Astrocyte (in vitro differentiated cells and primary cell): ENCODE results near the gene DMRTA1. TPM values are rescaled to one million over a fixed set of nuclear protein-coding genes. Genes with fewer than 3 reads are reported as not detected.

Experiments used
- DNase-seq: peaks from one replicate; pipeline ENCODE4 v3.0.0-alpha.2; 2010; ENCODE audit warnings: low read depth
- FAIRE-seq: peaks from 2 replicates; lab custom pipeline; 2011; peaks lifted over from hg19 to GRCh38; lab: Jason Lieb, UNC
- H2AFZ ChIP-seq: 2 replicates; pipeline ENCODE4 v1.6.0; 2012; ENCODE audit warnings: low read depth, low read length, inconsistent platforms
- H3K27ac ChIP-seq: 2 replicates; pipeline ENCODE4 v1.5.1; 2011; ENCODE audit warnings: low read depth, low read length, inconsistent platforms
- H3K27me3 ChIP-seq: 2 replicates; pipeline ENCODE4 v1.6.0; 2011; ENCODE audit warnings: low read length, inconsistent platforms; ENCODE audit not compliant: insufficient read depth
- H3K36me3 ChIP-seq: 2 replicates; pipeline ENCODE4 v1.5.1; 2011; ENCODE audit warnings: low read length, inconsistent platforms; ENCODE audit not compliant: insufficient read depth
- H3K4me1 ChIP-seq: 2 replicates; pipeline ENCODE4 v1.5.1; 2011; ENCODE audit warnings: low read length, inconsistent platforms; ENCODE audit not compliant: insufficient read depth
- H3K4me2 ChIP-seq: 2 replicates; pipeline ENCODE4 v1.6.0; 2012; ENCODE audit warnings: low read length, inconsistent platforms
- H3K4me3 ChIP-seq: 2 replicates; pipeline ENCODE4 v1.5.1; 2011; ENCODE audit warnings: low read depth, mild to moderate bottlenecking, low read length, inconsistent platforms; ENCODE audit not compliant: insufficient read depth
- H3K79me2 ChIP-seq: 2 replicates; pipeline ENCODE4 v1.6.0; 2012; ENCODE audit warnings: mild to moderate bottlenecking, low read length, inconsistent platforms; ENCODE audit not compliant: insufficient read depth
- H3K9ac ChIP-seq: 2 replicates; pipeline ENCODE4 v1.6.0; 2012; ENCODE audit warnings: mild to moderate bottlenecking, low read length, inconsistent platforms
- H3K9me3 ChIP-seq: 2 replicates; pipeline ENCODE4 v1.5.1; 2012; ENCODE audit warnings: low read depth, mild to moderate bottlenecking, low read length, inconsistent platforms; ENCODE audit not compliant: insufficient read depth
- H4K20me1 ChIP-seq: 2 replicates; pipeline ENCODE4 v1.6.0; 2012; ENCODE audit warnings: low read length, inconsistent platforms; ENCODE audit not compliant: insufficient read depth
- H3K27ac Mint-ChIP-seq: one replicate; pipeline ENCODE4 v1.8.0; 2021; ENCODE audit warnings: mild to moderate bottlenecking, mixed read lengths; ENCODE audit not compliant: unreplicated experiment
- H3K27me3 Mint-ChIP-seq: one replicate; pipeline ENCODE4 v1.8.0; 2021; ENCODE audit warnings: low read depth, mixed read lengths; ENCODE audit not compliant: unreplicated experiment
- H3K36me3 Mint-ChIP-seq: one replicate; pipeline ENCODE4 v1.8.0; 2021; ENCODE audit warnings: low read depth, mixed read lengths; ENCODE audit not compliant: unreplicated experiment
- H3K4me1 Mint-ChIP-seq: one replicate; pipeline ENCODE4 v1.8.0; 2021; ENCODE audit warnings: low read depth, mixed read lengths; ENCODE audit not compliant: unreplicated experiment
- H3K4me3 Mint-ChIP-seq: one replicate; pipeline ENCODE4 v1.8.0; 2021; ENCODE audit warnings: mild to moderate bottlenecking, moderate library complexity, mixed read lengths; ENCODE audit not compliant: unreplicated experiment
- H3K9me3 Mint-ChIP-seq: one replicate; pipeline ENCODE4 v1.8.0; 2021; ENCODE audit warnings: mild to moderate bottlenecking, mixed read lengths; ENCODE audit not compliant: unreplicated experiment
- EZH2 ChIP-seq: IDR thresholded peaks from 2 replicates; pipeline ENCODE4 v1.6.1; 2012; ENCODE audit warnings: mild to moderate bottlenecking, low read length, inconsistent platforms; ENCODE audit not compliant: insufficient read depth
- total RNA-seq: library from RNA; stranded (reverse); gene quantifications from 2 replicates; pipeline ENCODE4 v1.2.1, GENCODE V29; 2021
- TF ChIP-seq, protein P1 (sequence below): IDR thresholded peaks from 2 replicates; pipeline ENCODE4 v1.5.1; 2011; ENCODE audit warnings: low read depth, mild to moderate bottlenecking, inconsistent platforms, low read length, moderate library complexity; ENCODE audit not compliant: insufficient read depth

DMRTA1 gene
- total RNA-seq, 1 donor from 2014 or later = 6.1 TPM

DNA sequence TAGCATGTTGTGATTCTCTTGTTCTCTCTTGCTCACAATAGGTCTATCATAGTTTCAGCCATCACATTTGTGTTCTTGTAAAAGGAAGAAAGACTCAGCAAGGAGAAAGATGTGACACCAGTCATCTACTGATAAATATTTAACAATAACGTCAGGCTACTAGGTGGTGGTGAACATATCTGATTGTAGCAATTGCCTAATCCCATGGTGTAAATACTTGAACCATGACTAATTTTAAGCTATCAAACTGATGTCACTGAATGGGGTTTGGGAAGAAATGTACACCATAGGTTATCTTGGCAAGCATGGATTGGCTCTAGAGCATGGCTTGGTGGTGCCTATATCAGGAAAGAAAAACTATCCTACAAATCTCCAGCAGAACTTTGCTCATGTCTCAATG is 16.6 kb downstream of the DMRTA1 start:
- Histone ChIP-seq H3K4me2 (no peak overlapping the region), H4K20me1 (no peaks in the 10 kb centered on the region), H3K79me2 (no peaks in the 10 kb centered on the region), H3K36me3 (no peaks in the 10 kb centered on the region), H3K27ac (no peak overlapping the region), H3K4me1 (no peaks in the 10 kb centered on the region), H2AFZ (no peak overlapping the region), H3K4me3 (no peak overlapping the region), H3K27me3 (no peaks in the 10 kb centered on the region), H3K9ac (no peak overlapping the region), H3K9me3 (no peaks in the 10 kb centered on the region)
- DNase-seq (no peak), FAIRE-seq (no peak)
- no peak overlapping the region for H3K27ac Mint-ChIP-seq
- no peaks in the 10 kb centered on the region for H3K36me3 Mint-ChIP-seq
- no peaks in the 10 kb centered on the region for H3K9me3 Mint-ChIP-seq
- H3K27me3 Mint-ChIP-seq = no peaks in the 10 kb centered on the region
- no peak for TF ChIP-seq EZH2
- TF ChIP-seq, protein P1, sequence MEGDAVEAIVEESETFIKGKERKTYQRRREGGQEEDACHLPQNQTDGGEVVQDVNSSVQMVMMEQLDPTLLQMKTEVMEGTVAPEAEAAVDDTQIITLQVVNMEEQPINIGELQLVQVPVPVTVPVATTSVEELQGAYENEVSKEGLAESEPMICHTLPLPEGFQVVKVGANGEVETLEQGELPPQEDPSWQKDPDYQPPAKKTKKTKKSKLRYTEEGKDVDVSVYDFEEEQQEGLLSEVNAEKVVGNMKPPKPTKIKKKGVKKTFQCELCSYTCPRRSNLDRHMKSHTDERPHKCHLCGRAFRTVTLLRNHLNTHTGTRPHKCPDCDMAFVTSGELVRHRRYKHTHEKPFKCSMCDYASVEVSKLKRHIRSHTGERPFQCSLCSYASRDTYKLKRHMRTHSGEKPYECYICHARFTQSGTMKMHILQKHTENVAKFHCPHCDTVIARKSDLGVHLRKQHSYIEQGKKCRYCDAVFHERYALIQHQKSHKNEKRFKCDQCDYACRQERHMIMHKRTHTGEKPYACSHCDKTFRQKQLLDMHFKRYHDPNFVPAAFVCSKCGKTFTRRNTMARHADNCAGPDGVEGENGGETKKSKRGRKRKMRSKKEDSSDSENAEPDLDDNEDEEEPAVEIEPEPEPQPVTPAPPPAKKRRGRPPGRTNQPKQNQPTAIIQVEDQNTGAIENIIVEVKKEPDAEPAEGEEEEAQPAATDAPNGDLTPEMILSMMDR = no peak
- H3K4me3 Mint-ChIP-seq = no peak overlapping the region
- no peaks in the 10 kb centered on the region for H3K4me1 Mint-ChIP-seq

DNA sequence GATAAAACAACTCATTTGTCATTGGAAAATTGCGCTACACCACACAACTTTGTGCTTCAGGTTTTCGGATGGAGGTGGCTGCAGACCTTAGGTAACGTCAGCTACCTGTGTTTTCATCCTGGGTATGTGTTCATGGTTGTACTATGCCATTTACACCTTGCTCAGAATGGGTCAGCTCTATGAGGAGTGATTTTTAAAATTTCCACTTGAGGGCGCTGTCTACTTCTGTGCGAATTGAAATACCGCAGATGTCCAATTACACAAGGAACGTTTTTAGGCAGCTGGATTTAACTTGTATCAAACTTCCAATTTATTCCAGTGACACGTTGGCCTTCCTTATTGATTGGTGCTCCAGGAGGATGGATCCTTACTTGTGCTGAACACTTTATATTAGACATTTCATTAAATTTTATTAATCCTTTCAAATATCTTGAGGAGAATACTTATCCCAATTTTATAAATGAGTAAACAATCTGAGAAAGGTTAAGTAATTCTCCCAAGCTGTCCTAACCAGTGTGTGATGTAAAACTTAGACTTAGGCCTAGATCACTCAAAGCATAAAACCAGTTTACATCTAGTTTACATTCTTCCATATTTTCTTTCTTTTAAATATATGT is 23.4 kb downstream of the DMRTA1 start:
- DNase-seq = peak; percentile 10
- H3K4me1 ChIP-seq = no peaks in the 10 kb centered on the region
- no peaks in the 10 kb centered on the region for H3K79me2 ChIP-seq
- TF ChIP-seq, protein P1 = peak; percentile 75
- no peak for TF ChIP-seq EZH2
- no peaks in the 10 kb centered on the region for H3K36me3 Mint-ChIP-seq
- H3K4me2 ChIP-seq = no peak overlapping the region
- H3K9me3 Mint-ChIP-seq = no peaks in the 10 kb centered on the region
- no peaks in the 10 kb centered on the region for H3K4me1 Mint-ChIP-seq
- peak; percentile 50 for FAIRE-seq
- no peak overlapping the region for H2AFZ ChIP-seq
- H3K4me3 Mint-ChIP-seq = no peak overlapping the region
- no peak overlapping the region for H3K27ac ChIP-seq
- no peak overlapping the region for H3K9ac ChIP-seq
- no peak overlapping the region for H3K4me3 ChIP-seq
- no peaks in the 10 kb centered on the region for H3K9me3 ChIP-seq
- no peaks in the 10 kb centered on the region for H3K36me3 ChIP-seq
- H3K27ac Mint-ChIP-seq = no peak overlapping the region
- H3K27me3 ChIP-seq = no peaks in the 10 kb centered on the region
- no peaks in the 10 kb centered on the region for H4K20me1 ChIP-seq
- no peaks in the 10 kb centered on the region for H3K27me3 Mint-ChIP-seq

DNA sequence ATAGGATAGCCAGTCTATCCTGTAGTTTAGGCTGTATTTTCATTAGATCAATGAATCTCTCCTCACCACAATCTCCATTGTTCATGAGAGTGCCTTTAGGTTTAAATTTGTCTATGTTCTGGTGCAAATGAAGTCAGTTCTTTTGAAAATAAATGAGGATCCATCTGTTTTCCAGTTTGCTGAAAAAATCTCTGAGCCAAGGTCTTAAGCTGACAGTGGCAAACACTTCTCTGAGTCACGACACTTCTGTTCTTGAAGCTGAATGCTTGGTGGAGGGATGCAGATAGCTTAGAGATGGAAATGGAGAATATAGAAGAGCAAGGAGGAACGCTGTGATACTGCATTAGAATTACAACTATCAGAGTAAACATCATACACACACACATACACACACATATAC is 34.9 kb downstream of the DMRTA1 start:
- FAIRE-seq (no peak), DNase-seq (no peak)
- Histone ChIP-seq H3K27ac (no peak overlapping the region), H3K4me3 (no peak overlapping the region), H4K20me1 (no peaks in the 10 kb centered on the region), H3K79me2 (no peaks in the 10 kb centered on the region), H2AFZ (no peak overlapping the region), H3K9ac (no peak overlapping the region), H3K4me1 (no peaks in the 10 kb centered on the region), H3K36me3 (no peaks in the 10 kb centered on the region), H3K4me2 (no peak overlapping the region), H3K27me3 (no peaks in the 10 kb centered on the region), H3K9me3 (no peaks in the 10 kb centered on the region)
- TF ChIP-seq, protein P1 = no peak
- TF ChIP-seq EZH2 = no peak
- Mint-ChIP-seq H3K4me3 (no peak overlapping the region), H3K27ac (no peak overlapping the region), H3K36me3 (no peaks in the 10 kb centered on the region), H3K4me1 (no peaks in the 10 kb centered on the region), H3K27me3 (no peaks in the 10 kb centered on the region), H3K9me3 (no peaks in the 10 kb centered on the region)
